Left colon (tissue), 2 donors: ENCODE measurements around the gene FIGNL2. TPM values are rescaled to one million over a fixed set of nuclear protein-coding genes. Genes with fewer than 3 reads are reported as not detected.
"Not testable (repeated sequence)": the region's sequence is repeated elsewhere in the genome, so short reads cannot be mapped to it uniquely, and the experiment has no call there.

Experiments used
- ATAC-seq: fragments of 200-7000 bp; cut with Tn5 transposase; one replicate; pipeline ENCODE4 v1.9.1; 2020; ENCODE audit warnings: mild to moderate bottlenecking, moderate library complexity
- DNase-seq, 2 donors: peaks; one replicate each; pipeline ENCODE4 v3.0.0-alpha.2; 2020
- intact Hi-C, 2 donors: fragments of 100-400 bp; cut with DNase I in 1 of 2; cut with micrococcal nuclease in 1 of 2; formaldehyde crosslinking; loops; one replicate each; pipeline versions ENCODE4 v1.11.2 to v1.14.0; 2022; cut with DNase I, micrococcal nuclease
- long read RNA-seq: library from polyadenylated mRNA; unstranded; transcript quantifications from one replicate; pipeline ENCODE4 v2.0.0, GENCODE V29; 2021
- total RNA-seq, 2 donors: library from RNA; stranded (reverse); fragmentation: NEBNext Ultra II Directional; extraction: Animal tissue kit (Norgen Biotek cat#: 25700); gene quantifications; one replicate each; pipeline ENCODE4 v1.2.1, GENCODE V29; 2021
- donor health status: DM: no; HTN: no; CAD: no.
- donor health status: DM: yes; HTN: yes; CAD: no.

FIGNL2 gene, protein sequence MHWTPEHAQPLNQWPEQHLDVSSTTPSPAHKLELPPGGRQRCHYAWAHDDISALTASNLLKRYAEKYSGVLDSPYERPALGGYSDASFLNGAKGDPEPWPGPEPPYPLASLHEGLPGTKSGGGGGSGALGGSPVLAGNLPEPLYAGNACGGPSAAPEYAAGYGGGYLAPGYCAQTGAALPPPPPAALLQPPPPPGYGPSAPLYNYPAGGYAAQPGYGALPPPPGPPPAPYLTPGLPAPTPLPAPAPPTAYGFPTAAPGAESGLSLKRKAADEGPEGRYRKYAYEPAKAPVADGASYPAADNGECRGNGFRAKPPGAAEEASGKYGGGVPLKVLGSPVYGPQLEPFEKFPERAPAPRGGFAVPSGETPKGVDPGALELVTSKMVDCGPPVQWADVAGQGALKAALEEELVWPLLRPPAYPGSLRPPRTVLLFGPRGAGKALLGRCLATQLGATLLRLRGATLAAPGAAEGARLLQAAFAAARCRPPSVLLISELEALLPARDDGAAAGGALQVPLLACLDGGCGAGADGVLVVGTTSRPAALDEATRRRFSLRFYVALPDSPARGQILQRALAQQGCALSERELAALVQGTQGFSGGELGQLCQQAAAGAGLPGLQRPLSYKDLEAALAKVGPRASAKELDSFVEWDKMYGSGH
- total RNA-seq: under 1 TPM; 0.24 to 0.36 TPM
- long read RNA-seq: 0 reads

DNA sequence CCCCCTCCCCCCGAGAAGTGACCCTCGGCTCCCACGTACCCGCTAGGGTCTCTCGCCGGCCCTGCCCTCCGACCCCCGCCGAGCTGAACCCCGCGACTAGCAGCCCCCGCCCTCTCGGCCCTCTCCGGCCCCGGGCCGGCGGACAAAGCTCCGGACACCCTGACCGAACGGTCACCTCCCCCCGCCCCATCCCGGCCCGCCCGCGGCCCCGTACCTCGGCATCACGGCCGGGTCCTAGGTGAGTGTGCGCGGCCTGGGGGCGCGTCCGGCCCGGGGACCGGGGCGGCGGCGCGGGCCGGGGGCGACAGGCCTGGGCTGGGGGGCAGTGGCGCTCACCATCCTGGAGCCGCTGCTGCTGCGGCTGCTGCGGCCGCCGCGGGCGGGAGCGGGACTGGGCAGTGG is at the start of gene FIGNL2:
Gene FIGNL2, minus strand, starts transcription at position 393 of the 402 bp plus-strand sequence. CDS start 26,305 bp downstream, outside the sequence.
- DNase-seq (no peak), ATAC-seq (no peak)
- intact Hi-C loops: no loop called here

DNA sequence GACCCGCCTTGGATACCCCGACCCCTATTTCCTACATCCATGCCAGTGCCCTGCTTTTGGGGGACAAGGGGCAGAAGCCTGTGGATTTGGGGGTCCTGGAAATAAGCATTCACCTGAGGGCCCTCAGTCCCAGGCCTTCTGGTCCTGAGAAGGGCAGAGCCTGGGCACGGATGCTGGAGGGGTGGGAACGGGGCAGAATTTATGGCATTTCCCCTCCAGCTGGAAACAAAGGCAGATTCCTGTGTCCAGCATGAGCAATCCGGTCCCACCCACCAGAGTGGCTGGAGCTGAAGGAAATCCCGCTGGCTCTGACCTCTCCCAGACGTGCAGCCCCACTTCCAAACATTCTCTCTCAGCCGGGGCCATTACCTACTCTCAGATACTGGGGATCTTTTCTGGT is 48.7 kb upstream of the FIGNL2 start:
- no peak for ATAC-seq
- no peak for DNase-seq
- intact Hi-C loops: no loop called here

DNA sequence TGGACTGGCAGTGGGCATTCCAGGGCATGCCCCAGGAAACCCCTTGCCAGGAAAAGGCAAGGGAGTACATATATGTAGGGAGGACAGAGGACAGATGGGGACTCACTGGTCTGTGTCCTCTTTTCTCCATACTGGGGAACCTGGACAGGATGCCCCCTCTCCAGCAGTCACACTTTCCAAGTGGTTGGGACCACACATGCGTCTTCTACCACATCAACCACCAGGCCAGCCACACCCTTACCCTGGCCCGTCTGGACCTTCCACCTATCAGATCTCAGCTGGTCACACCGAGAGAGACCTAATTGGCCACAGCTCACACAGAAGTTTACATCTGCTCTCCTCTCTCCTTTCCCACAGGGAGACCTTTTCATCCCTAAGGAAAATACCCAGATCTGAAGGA is 47.7 kb upstream of the FIGNL2 start:
- DNase-seq (no peak), ATAC-seq (no peak)
- intact Hi-C loops: no loop called here

DNA sequence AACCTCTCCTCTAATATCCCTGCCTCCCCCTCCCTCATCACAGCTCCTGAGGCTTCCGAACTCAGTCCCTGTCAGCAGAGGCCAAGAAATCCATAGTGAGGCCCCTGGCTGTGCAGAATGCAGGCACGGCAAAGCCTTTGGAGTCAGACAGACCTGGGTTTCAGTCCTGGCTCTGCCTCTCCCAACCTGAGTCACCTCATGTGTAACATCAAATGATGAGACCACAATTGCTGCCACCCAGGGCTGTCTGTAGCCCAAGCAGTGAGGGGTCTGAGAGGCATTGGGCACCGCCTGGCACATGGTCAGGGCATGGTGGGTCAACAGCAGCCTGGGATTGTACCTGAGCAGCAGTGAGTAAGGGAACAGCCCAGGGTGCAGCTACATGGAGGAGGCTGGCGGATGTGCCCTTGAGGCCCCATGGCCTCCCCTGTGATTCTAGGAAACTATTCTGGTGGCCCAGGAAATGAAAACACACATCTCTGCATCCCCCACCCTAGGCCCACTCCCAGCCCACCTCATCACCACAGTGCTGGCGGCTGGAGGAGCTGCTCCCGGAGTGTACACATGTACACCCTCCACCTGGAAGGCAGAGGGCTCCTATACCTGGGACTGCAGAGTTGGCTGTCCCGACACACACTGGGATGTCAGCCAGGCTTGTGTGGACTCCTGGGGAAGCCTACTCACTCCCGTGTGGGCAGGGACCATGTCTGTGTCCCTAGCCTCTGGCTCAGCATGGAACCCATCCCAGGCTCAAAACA is 47.0 kb upstream of the FIGNL2 start:
- DNase-seq (no peak), ATAC-seq (no peak)
- intact Hi-C loops: no loop called here

DNA sequence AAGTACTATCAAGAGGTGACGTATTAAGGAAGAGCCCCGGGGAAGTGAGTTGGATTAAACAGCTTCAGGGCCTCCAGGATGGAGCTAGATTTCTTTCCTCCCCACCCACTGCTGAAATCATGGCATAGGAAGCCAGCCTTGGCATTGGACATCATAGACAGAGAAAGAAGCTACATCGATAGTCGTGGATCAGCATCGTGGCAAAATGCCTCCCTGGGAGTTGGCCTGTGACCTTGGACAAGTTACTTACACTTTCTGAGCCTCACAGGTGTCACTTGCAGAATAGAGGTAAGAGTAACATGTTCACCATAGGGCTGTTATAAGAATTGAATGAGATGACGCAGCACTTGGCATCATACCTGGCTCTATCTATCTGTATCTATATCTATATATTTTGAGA is 45.3 kb upstream of the FIGNL2 start:
- ATAC-seq: no peak
- DNase-seq: no peak
- intact Hi-C loops: loop anchor here in 1 of 2 donors (5.0 kb wide), 1 partner anchor 89 kb away; no protein-coding TSS in a partner anchor

DNA sequence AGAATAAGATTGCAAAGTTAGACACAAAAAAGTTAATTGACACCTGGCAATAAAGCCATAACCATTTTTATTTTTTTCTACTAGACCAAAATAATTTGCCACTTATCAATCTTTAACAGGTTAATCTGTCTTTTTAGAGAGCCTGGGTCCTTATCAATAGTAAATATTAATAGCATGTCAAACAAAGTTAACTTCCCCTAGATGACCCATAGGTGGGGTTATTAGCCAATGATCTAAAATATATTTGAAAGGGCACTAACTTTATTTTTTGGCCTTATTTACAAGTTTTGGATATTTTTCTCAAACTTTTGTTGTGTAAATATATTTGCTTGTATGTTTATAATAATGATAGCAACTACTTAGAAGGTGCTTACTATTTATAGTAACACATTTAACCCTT is 43.3 kb upstream of the FIGNL2 start:
- intact Hi-C loops: loop anchor here in 1 of 2 donors (5.0 kb wide), 1 partner anchor 90 kb away; no protein-coding TSS in a partner anchor
- DNase-seq (no peak), ATAC-seq (no peak)

DNA sequence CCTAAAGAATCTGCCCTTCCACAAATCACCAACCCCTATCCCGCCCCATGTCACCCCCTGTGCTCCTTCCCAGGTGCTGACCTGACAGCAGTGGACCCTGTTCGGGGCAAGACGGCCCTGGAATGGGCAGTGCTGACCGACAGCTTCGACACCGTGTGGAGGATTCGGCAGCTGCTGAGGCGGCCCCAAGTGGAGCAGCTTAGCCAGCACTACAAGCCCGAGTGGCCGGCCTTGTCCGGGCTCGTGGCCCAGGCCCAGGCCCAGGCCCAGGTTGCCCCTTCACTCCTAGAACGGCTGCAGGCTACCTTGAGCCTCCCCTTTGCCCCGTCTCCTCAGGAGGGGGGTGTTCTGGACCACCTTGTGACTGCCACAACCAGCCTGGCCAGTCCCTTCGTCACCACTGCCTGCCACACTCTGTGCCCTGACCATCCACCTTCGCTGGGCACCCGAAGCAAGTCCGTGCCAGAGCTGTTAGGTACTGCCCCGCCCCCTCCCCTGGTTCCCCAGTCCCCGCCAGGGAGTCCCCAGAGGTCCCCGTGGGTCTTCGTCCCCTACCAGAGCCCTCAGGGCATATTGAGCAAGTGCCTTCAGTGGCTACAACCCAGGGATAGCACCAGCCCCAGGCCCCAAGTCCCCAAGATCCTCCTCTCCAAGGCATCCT is 42.1 kb upstream of the FIGNL2 start:
- intact Hi-C loops: loop anchor here in 1 of 2 donors (5.0 kb wide), 1 partner anchor 92 kb away; no protein-coding TSS in a partner anchor
- DNase-seq (no peak), ATAC-seq (no peak)

DNA sequence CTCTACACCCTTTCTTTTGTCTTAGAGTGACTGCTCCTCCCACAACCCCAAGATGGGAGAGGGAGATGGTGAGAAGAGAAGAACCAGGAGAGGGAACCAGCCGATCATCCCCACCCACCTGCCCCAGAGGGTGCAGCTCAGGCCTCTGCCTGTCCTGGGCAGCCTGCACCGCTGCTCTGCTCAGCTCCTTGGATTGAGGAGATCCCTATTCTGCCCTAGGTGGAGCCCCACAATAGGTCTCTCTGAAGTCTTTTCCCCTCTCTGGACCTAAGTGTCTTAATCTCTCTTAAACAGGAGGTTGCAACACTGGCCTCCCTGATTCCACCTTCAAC is 41.6 kb upstream of the FIGNL2 start:
- DNase-seq (no peak), ATAC-seq (no peak)
- intact Hi-C loops: loop anchor here in 1 of 2 donors (5.0 kb wide), 1 partner anchor 92 kb away; no protein-coding TSS in a partner anchor

DNA sequence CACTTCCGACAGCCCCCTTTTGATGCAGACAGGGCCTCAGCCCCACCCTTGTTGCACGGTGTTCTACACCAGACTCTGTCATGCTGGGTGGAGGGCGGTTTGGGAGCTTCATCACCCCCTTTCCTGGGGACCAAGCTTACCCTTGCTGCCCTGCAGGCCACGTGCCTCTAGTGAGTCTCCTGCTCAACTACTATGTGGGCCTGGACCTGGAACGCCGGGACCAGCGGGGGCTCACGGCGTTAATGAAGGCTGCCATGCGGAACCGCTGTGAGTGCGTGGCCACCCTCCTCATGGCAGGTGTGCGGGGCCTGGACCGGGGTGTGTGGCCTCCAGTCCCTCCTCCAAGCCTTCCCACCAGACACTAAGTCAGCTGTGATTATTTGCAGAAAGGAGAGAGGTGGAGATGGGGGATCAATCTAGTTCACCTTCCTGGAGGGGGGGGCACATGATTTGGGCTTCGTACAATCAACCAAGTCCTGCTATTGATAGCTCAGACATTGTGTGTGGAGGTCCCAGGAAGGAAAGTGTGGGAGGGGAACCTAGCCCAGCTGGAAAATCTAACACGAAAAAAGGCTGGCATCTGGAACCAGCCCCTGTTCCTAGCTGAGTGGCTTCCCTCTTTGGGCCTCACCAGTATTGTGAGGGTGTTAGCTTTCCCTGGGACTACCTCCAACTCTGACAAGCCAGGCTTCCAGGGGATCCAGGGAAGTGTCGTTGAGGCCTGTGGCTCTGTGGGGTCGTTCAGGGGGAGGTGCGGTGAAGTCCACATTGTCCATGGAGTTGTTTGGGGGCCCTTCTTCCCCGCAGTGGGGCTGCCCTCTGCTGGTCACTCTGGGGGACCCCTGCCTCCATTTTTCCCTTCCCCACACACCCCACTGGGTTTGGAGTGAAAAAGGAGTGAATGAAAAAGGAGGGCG is 41.0 kb upstream of the FIGNL2 start:
- DNase-seq: no peak
- intact Hi-C loops: loop anchor here in 1 of 2 donors (5.0 kb wide), 1 partner anchor 93 kb away; no protein-coding TSS in a partner anchor
- no peak for ATAC-seq

DNA sequence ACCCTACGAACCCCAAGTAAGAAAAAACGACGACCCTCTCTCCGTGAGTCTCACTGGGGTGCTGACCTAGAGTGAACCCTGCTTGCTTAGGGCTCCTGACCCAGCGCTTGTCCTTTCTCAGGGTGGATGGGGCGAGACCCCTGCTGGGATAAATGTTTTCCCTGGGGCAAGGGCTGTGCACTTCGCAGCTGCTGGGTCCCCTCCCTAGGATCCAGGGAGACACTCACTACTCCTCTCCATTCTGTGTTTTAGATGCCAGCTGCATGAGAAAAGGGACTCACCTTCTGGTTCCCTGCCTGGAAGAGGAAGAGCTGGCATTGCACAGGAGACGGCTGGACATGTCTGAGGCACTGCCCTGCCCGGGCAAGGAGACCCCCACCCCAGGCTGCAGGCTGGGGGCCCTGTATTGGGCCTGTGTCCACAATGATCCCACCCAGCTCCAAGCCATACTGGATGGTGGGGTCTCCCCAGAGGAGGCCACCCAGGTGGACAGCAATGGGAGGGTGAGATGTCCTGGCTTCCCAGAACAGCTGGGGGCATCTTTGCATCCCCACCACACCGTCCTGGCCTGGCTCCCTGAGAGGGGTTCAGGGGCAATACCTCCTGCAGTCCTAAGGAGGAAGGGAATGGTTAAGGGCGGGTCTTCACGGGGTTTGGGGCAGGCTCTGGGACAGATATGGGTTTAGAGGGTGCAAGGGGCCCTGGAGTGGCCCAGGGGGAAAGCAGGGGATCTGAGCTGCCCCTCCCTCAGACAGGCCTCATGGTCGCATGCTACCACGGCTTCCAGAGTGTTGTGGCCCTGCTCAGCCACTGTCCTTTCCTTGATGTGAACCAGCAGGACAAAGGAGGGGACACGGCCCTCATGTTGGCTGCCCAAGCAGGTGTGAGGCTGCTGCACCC is 40.0 kb upstream of the FIGNL2 start:
- ATAC-seq (peak; percentile 7), DNase-seq (no peak)
- intact Hi-C loops: no loop called here

DNA sequence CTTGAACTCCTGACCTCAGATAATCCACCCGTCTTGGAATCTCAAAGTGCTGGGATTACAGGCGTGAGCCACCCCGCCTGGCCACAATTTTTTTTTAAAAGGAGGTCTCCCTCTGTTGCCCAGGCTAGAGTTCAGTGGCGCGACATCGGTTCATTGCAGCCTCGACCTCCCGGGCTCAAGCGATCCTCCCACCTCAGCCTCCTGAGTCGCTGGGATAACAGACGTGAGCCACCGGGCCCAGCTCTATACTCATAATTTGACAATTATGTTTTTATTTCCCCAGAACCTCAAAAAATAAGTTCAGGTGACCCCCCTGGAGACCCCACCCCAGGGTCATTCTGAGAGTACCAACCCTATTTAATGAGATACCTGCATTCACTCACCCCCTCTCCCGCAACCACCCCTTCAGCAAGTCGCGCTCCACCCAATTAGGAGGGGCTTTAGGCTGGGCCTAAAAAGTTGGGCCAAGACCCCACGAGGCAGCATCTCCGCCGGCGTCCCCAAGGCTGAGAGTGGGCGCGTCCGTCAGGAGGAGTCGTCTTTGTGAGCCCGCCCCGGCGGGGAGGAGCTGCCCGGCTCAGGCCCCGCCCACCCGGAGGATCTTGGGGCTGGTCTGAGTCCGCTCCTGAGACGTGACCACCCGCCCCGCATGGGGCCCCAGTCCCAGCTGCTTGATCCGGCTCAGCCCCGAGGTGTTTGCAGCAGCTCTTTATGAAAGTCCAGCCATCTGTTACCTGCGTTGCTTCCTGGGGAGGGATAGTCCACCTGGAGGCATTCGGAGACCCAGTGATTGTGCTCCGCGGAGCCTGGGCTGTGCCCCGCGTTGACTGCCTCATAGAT is 39.2 kb upstream of the FIGNL2 start, which contains the start of gene ANKRD33:
Gene ANKRD33, plus strand, starts transcription at position 628 of the 840 bp plus-strand sequence. Its CDS starts 84 bp downstream, at position 712.
- peak in 1 of 2 donors; percentile 69 for DNase-seq
- intact Hi-C loops: no loop called here
- peak; percentile 69 for ATAC-seq

DNA sequence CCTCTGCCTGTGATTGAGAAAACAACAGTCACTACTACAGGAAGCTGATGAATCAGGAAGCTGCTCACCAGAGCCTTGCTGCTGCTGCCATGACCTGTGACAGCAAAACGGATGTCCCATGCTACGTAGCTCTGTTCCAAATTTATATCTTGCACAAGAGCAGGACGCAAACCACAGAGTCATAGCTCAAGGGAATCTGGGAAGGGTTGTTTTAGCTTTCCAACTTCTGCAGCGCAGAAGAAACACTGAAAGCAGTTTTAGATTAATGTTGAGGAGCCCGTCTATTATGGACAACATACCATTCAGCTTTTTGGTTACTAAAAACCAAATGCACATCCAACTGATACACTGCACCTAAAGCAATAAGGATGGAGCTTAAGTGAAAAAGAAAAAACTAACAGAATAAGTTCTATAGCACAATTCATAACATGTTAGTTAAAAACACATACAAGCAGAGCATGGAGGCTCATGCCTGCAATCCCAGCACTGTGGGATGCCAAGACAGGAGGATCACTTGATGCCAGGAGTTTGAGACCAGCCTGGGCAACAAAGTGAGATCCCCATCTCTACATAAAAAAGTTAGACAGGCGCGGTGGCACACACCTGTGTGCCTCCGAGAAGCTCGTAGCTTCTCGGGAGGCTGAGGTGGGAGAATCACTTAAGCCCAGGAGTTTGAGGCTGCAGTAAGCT is 37.6 kb upstream of the FIGNL2 start:
- DNase-seq (peak in 1 of 2 donors; percentile 77), ATAC-seq (peak; percentile 56)
- intact Hi-C loops: no loop called here

DNA sequence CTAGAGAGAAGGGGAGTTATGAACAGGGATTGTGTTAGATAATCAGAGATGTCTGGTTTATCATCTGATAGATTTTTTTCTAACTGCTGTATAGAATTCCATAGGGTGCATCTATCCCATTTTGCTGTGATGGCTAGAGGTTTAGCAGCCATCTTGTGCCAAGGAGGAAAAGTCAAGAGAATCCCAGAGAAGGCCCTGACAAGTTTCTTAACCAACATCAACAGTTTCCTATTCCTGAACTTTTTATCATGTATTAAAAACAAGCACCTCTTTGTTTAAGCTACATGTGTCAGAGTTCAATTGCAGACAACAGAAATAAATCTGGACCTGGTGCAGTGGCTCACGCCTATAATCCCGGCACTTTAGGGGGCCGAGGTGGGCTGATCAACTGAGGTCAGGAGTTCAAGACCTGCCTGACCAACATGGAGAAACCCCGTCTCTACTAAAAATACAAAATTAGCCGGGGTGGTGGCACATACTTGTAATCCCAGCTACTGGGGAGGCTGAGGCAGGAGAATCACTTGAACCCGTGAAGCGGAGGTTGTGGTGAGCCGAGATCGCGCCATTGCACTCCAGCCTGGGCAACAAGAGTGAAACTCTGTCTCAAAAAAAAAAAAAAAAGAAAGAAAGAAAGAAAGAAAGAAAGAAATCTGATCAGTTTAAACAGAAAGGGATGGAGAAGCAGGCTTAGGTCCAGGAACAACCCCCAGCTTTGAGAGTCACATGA is 36.9 kb upstream of the FIGNL2 start:
- intact Hi-C loops, DNase-seq, ATAC-seq: not testable (repeated sequence)

DNA sequence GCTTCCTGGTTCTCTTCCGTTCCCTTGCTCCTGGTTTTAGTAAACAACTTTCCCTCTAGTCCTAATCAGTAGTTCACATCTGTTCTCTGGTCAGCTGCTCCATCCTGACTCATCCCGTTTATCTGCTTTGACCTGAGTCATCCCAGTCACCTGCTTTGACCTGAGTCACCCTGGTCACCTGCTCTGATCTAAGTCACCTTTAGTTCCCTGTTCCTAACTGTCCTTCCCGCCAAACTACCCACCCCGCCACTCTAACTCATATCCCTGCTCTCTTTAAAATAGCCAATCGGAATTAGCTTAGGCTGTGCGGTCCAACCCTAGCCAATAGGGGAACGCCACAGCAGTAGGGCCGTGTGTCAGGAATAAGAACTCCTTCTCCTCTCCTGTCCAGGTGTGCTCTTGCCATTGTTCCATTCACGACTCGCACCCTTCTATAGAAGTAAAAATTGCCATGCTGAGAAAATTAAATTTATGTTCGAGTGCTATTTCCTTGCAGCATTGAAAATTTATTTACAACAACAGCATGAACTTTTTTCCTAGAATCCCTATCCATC is 36.2 kb upstream of the FIGNL2 start:
- intact Hi-C loops: no loop called here

More for the DNA sequence above, 36.2 kb upstream of the FIGNL2 start:
- DNase-seq: peak in 1 of 2 donors; percentile 28
- ATAC-seq: peak; percentile 64
